ENCODE measurements around the gene FTO. TPM values are rescaled to one million over a fixed set of nuclear protein-coding genes. Genes with fewer than 3 reads are reported as not detected.

The FTO gene
- total and polyA plus RNA-seq, 2 donors from 2014 or later, result 22.3 to 116 TPM

DNA sequence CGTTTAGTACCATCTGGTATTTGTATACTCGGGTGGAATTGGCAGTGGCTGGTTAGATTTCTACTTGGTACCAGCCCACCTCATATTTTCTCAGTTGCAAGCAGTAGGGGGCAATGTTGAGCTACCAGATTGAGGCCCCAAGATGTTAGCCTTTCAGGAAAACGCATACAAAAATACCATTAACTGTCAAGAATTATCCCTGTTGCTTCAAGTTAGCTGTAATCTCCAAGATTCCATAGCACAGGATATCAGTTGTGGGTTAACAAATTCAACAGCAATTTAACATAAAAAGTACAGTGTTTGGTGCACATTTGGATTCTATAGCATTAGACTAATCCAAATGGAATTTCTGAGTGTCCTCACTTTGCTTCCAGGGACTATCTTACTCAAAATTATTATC is 188.2 kb downstream of the FTO start:
- intact Hi-C loops (cut with DNase I), result no loop called here
- peak; percentile 44 for FAIRE-seq
- no peaks in the 10 kb centered on the region for H3K9me3 ChIP-seq (ENCODE audit: control insufficient read depth in 2 of 3, insufficient read depth in 1 of 3, low read length in 3 of 3)
- no peak overlapping the region for H3K27ac ChIP-seq (ENCODE audit: low read depth in 2 of 2, low read length in 2 of 2)
- H3K27me3 ChIP-seq (ENCODE audit: control insufficient read depth, insufficient read depth, low read length), result no peaks in the 10 kb centered on the region
- peaks cover 0 to 12% (median 6%) of the 10 kb centered on the region in 3 donors for H3K36me3 ChIP-seq (ENCODE audit: control insufficient read depth in 2 of 3, insufficient read depth in 3 of 3, low read length in 3 of 3)
- H3K9ac ChIP-seq (ENCODE audit: low read length in 3 of 3), result no peak overlapping the region
- peaks cover 0 to 3% (median 0%) of the 10 kb centered on the region in 3 donors for H3K4me1 ChIP-seq (ENCODE audit: control insufficient read depth in 2 of 3, insufficient read depth in 2 of 3, low read depth in 1 of 3, low read length in 3 of 3)
- no peak overlapping the region for H3K4me3 ChIP-seq (ENCODE audit: low read length in 3 of 3)
- TF ChIP-seq, protein P1, sequence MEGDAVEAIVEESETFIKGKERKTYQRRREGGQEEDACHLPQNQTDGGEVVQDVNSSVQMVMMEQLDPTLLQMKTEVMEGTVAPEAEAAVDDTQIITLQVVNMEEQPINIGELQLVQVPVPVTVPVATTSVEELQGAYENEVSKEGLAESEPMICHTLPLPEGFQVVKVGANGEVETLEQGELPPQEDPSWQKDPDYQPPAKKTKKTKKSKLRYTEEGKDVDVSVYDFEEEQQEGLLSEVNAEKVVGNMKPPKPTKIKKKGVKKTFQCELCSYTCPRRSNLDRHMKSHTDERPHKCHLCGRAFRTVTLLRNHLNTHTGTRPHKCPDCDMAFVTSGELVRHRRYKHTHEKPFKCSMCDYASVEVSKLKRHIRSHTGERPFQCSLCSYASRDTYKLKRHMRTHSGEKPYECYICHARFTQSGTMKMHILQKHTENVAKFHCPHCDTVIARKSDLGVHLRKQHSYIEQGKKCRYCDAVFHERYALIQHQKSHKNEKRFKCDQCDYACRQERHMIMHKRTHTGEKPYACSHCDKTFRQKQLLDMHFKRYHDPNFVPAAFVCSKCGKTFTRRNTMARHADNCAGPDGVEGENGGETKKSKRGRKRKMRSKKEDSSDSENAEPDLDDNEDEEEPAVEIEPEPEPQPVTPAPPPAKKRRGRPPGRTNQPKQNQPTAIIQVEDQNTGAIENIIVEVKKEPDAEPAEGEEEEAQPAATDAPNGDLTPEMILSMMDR (IDR thresholded peaks at IDR 0.05; ENCODE audit: borderline replicate concordance, extremely low read depth, insufficient read depth), result peak; percentile 77
- DNase-seq, result peak in 4 of 5 donors; percentile 58 to 84 (median 71)

DNA sequence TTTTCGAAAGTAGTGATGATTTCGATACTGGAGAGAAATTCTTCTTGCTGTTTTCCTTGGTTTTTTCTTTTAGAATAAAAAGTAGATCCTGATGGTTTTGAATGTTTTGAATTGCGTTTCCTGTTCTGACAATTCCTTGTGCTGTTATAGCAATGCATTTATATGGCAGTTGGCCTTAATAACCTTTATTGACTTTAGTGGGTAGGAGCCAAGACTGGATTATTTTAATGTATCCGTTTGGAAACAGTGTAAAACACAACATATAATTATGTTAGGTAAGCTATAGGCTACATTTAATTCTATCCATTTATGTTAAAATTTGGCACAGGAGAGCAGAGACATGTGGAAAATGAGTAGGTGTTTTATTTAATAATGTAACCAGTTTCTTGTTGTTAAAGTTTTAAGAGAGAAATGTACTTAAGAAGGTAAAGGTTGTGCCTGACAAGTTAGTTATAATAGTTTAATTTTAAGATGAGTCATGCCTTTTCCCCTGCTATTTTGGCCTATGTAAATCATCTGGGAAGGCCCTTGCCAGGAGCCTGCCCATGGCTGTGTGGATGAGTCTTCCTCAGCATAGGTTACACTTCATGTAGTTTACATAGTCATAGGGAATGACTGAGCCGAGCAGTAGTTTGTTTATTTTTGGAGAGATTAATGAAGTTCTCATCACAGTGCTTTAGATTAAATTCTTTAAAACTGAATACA is 189.9 kb downstream of the FTO start:
- Histone ChIP-seq H3K36me3 (ENCODE audit: control insufficient read depth in 2 of 3, insufficient read depth in 3 of 3, low read length in 3 of 3) (peaks cover 0 to 7% (median 4%) of the 10 kb centered on the region in 3 donors), H3K27ac (ENCODE audit: low read depth in 2 of 2, low read length in 2 of 2) (no peak overlapping the region), H3K4me1 (ENCODE audit: control insufficient read depth in 2 of 3, insufficient read depth in 2 of 3, low read depth in 1 of 3, low read length in 3 of 3) (peaks cover 0 to 3% (median 0%) of the 10 kb centered on the region in 3 donors)

DNA sequence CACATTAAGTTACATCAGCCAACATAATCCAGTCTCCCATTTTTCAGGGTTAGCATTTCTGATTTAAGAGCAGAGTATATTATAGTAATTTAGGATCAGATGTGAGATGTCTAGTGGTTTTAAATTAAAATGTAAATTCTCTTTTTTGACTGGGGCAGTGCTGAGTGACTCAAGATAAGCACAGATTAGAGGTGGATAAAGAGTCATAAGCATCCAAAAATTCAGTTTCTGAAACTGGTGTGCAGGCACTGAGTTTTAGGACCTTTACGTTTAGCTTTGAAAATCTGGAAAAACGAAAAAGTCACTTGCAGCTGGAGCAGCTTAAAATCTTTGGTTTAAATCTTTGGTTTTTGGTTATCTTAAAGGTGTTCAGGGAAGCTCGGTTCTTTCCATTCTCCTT is 190.7 kb downstream of the FTO start:
- FAIRE-seq (no peak), DNase-seq (no peak)
- intact Hi-C loops (cut with DNase I), result no loop called here
- Histone ChIP-seq H3K27me3 (ENCODE audit: control insufficient read depth, insufficient read depth, low read length) (no peaks in the 10 kb centered on the region), H3K27ac (ENCODE audit: low read depth in 2 of 2, low read length in 2 of 2) (no peak overlapping the region), H3K9ac (ENCODE audit: low read length in 3 of 3) (no peak overlapping the region), H3K4me3 (ENCODE audit: low read length in 3 of 3) (no peak overlapping the region), H3K36me3 (ENCODE audit: control insufficient read depth in 2 of 3, insufficient read depth in 3 of 3, low read length in 3 of 3) (no peaks in the 10 kb centered on the region), H3K9me3 (ENCODE audit: control insufficient read depth in 2 of 3, insufficient read depth in 1 of 3, low read length in 3 of 3) (no peaks in the 10 kb centered on the region), H3K4me1 (ENCODE audit: control insufficient read depth in 2 of 3, insufficient read depth in 2 of 3, low read depth in 1 of 3, low read length in 3 of 3) (peaks cover 0 to 11% (median 0%) of the 10 kb centered on the region in 3 donors)
- TF ChIP-seq, protein P1 (IDR thresholded peaks at IDR 0.05; ENCODE audit: borderline replicate concordance, extremely low read depth, insufficient read depth), result no peak

More for the DNA sequence above, 189.9 kb downstream of the FTO start:
- Histone ChIP-seq H3K9ac (ENCODE audit: low read length in 3 of 3) (no peak overlapping the region), H3K4me3 (ENCODE audit: low read length in 3 of 3) (no peak overlapping the region), H3K27me3 (ENCODE audit: control insufficient read depth, insufficient read depth, low read length) (no peaks in the 10 kb centered on the region), H3K9me3 (ENCODE audit: control insufficient read depth in 2 of 3, insufficient read depth in 1 of 3, low read length in 3 of 3) (no peaks in the 10 kb centered on the region)
- TF ChIP-seq, protein P1 (IDR thresholded peaks at IDR 0.05; ENCODE audit: borderline replicate concordance, extremely low read depth, insufficient read depth), result no peak
- FAIRE-seq (peak; percentile 32), DNase-seq (no peak)
- intact Hi-C loops (cut with DNase I), result no loop called here

All from kidney (tissue), 14 donors.